K562 (cell line): Measurements from ENCODE around the gene GJD4. TPM values are rescaled to one million over a fixed set of nuclear protein-coding genes. Genes with fewer than 3 reads are reported as not detected.

ENCODE experiments used
- ATAC-seq: fragments of 200-7000 bp; cut with Tn5 transposase; 3 replicates; pipeline ENCODE4 v1.9.1; 2020; ENCODE audit warnings: moderate library complexity
- BruUV-seq: library from RNA; stranded (reverse); fragments of 400-500 nt; replicated peaks from 2 replicates; lab custom pipeline; 2021; lab: Mats Ljungman, UMichigan
- CTCF ChIA-PET: fragments of 300-600 bp; formaldehyde crosslinking; extraction: SDS; loops from one replicate; lab custom pipeline; 2021; ENCODE audit warnings: low intra/inter-chr PET ratio; lab: Yijun Ruan, JAX
- POLR2A ChIA-PET: fragments of 300-600, 350-650 bp; sonication (Branson Sonifier 250); formaldehyde crosslinking; extraction: SDS; loops from one replicate; lab custom pipeline; 2021; ENCODE audit warnings: antibody characterized with exemption, inconsistent platforms; lab: Yijun Ruan, JAX
- DNase-seq, 4 experiments: peaks; one replicate each; pipeline versions ENCODE4 v3.0.0 to v3.0.0-alpha.2; 2011 to 2018; ENCODE audit warnings: low spot score in 3 of 4, mixed read lengths in 3 of 4; ENCODE audit errors: extremely low read depth in 1 of 4
- FAIRE-seq: peaks from 2 replicates; lab custom pipeline; 2011; peaks lifted over from hg19 to GRCh38; lab: Jason Lieb, UNC
- H2AFZ ChIP-seq: 2 replicates; pipeline ENCODE4 v1.6.0; 2011; ENCODE audit warnings: low read depth, low read length, control low read depth, inconsistent platforms
- H3K27ac ChIP-seq: fragments of 200-600 bp; 3 replicates; pipeline ENCODE4 v1.8.0; 2011; ENCODE audit warnings: low read depth, mild to moderate bottlenecking, control low read depth, inconsistent platforms, low read length, moderate library complexity, mixed read lengths; ENCODE audit errors: extremely low read depth
- H3K27me3 ChIP-seq, 2 experiments: fragments of 300-600 bp in 1 of 2; 2 replicates in 1 of 2; 3 replicates in 1 of 2; pipeline versions ENCODE4 v1.6.0 to v1.8.0; 2011; ENCODE audit warnings: inconsistent platforms in 2 of 2, low read length in 2 of 2, mild to moderate bottlenecking in 1 of 2, mixed read lengths in 1 of 2, moderate library complexity in 1 of 2; ENCODE audit not compliant: control insufficient read depth in 2 of 2, insufficient read depth in 2 of 2
- H3K36me3 ChIP-seq: fragments of 300-600 bp; 3 replicates; pipeline ENCODE4 v1.8.0; 2011; ENCODE audit warnings: mild to moderate bottlenecking, low read length, inconsistent platforms; ENCODE audit not compliant: control insufficient read depth, insufficient read depth
- H3K4me1 ChIP-seq, 2 experiments: fragments of 200-600 bp in 1 of 2; replicated peaks in 1 of 2; 2 replicates in 1 of 2; 3 replicates in 1 of 2; pipeline versions ENCODE4 v1.5.1 to v1.8.0; 2011; ENCODE audit warnings: inconsistent platforms in 2 of 2, low read length in 2 of 2, mild to moderate bottlenecking in 1 of 2, mixed read lengths in 1 of 2, moderate library complexity in 1 of 2; ENCODE audit not compliant: control insufficient read depth in 2 of 2, insufficient read depth in 2 of 2
- H3K4me2 ChIP-seq: 2 replicates; pipeline ENCODE4 v1.6.1; 2011; ENCODE audit warnings: low read length, control low read depth, inconsistent platforms, mixed read lengths; ENCODE audit not compliant: insufficient read depth
- H3K4me3 ChIP-seq: fragments of 200-600 bp; sonication (generic), shearing (Covaris generic); 2 replicates; pipeline ENCODE4 v1.5.1; 2016; ENCODE audit warnings: control low read depth, inconsistent platforms
- H3K79me2 ChIP-seq: fragments of 200-600 bp; 3 replicates; pipeline ENCODE4 v1.8.0; 2011; ENCODE audit warnings: low read length, inconsistent platforms; ENCODE audit not compliant: control insufficient read depth, insufficient read depth
- H3K9ac ChIP-seq, 2 experiments: 2 replicates each; pipeline versions ENCODE4 v1.6.0 to v1.6.1; 2011; ENCODE audit warnings: low read depth in 2 of 2, low read length in 2 of 2, control low read depth in 1 of 2, inconsistent platforms in 1 of 2, mild to moderate bottlenecking in 1 of 2, mixed read lengths in 1 of 2; ENCODE audit not compliant: insufficient read depth in 1 of 2
- H3K9me1 ChIP-seq: one replicate; pipeline ENCODE4 v1.6.0; 2011; ENCODE audit warnings: inconsistent platforms, mild to moderate bottlenecking, low read length, moderate library complexity; ENCODE audit not compliant: control insufficient read depth, insufficient read depth
- H3K9me3 ChIP-seq: replicated peaks from 2 replicates; pipeline ENCODE4 v1.5.1; 2011; ENCODE audit warnings: low read depth, low read length, inconsistent platforms; ENCODE audit not compliant: control insufficient read depth, insufficient read depth
- H4K20me1 ChIP-seq: replicated peaks from 2 replicates; pipeline ENCODE4 v1.6.1; 2011; ENCODE audit warnings: low read length, inconsistent platforms, mixed read lengths; ENCODE audit not compliant: control insufficient read depth, insufficient read depth
- CEBPB ChIP-seq: fragments of 450-650 bp; IDR thresholded peaks from 2 replicates; pipeline ENCODE4 v1.6.1; 2016; ENCODE audit warnings: missing genetic modification characterization, missing compliant biosample characterization
- CHD1 ChIP-seq: fragments of 200-600 bp; sonication (generic); IDR thresholded peaks from one replicate; pipeline ENCODE4 v1.6.1; 2012; ENCODE audit warnings: mild to moderate bottlenecking, moderate library complexity, low read length, inconsistent platforms
- DACH1 ChIP-seq: fragments of 450-650 bp; IDR thresholded peaks from 2 replicates; pipeline ENCODE4 v1.6.1; 2018; ENCODE audit not compliant: partially characterized antibody
- SREBF1 ChIP-seq: fragments of 150-350 bp; IDR thresholded peaks from 2 replicates; pipeline ENCODE4 v1.6.1; 2014; ENCODE audit warnings: antibody characterized with exemption, low read depth, low read length, borderline replicate concordance
- TBP ChIP-seq: optimal IDR thresholded peaks from 2 replicates; pipeline ENCODE3; 2011; ENCODE audit warnings: low read depth, low read length, improper control_type of control experiment
- TCF3 ChIP-seq: sonication (generic); formaldehyde crosslinking; IDR thresholded peaks from 2 replicates; pipeline ENCODE4 v1.4.0; 2020; ENCODE audit warnings: mild to moderate bottlenecking, missing genetic modification reagents
- TRIM24 ChIP-seq, 2 experiments: fragments of 450-650 bp; IDR thresholded peaks; 2 replicates each; pipeline ENCODE4 v1.6.1; 2016
- ZBTB11 ChIP-seq, 3 experiments: fragments of 200-800 bp in 1 of 3; fragments of 250-450 bp in 1 of 3; fragments of 450-650 bp in 1 of 3; sonication (Bioruptor Pico) in 1 of 3; sonication (Bioruptor generic) in 1 of 3; formaldehyde crosslinking in 1 of 3; IDR thresholded peaks; 2 replicates each; pipeline versions ENCODE4 v1.6.1 to v1.8.0; 2016 to 2022; ENCODE audit warnings: mild to moderate bottlenecking in 2 of 3, missing genetic modification characterization in 2 of 3, missing compliant biosample characterization in 1 of 3, moderate library complexity in 1 of 3
- ZHX1 ChIP-seq: fragments of 150-350 bp; conservative IDR thresholded peaks from 2 replicates; pipeline ENCODE4 v1.6.1; 2014; ENCODE audit warnings: low read length
- ZNF77 ChIP-seq: fragments of 250-450 bp; sonication (Bioruptor Pico); IDR thresholded peaks from 2 replicates; pipeline ENCODE4 v1.5.0; 2020
- ZNF830 ChIP-seq: fragments of 250-450 bp; sonication (Bioruptor Pico); IDR thresholded peaks from 2 replicates; pipeline ENCODE4 v1.5.0; 2021; ENCODE audit warnings: mild to moderate bottlenecking
- WGBS: fragments of 100-300 bp; shearing (Covaris generic); methylation state at CpG from one replicate; pipeline ENCODE4 v1.1.6; 2016; ENCODE audit warnings: low coverage, mixed read lengths; ENCODE audit not compliant: insufficient coverage; ENCODE audit errors: missing lambda C conversion rate; 5-methylcytosine and 5-hydroxymethylcytosine counted together
- in situ Hi-C: fragments of 300-500 bp; cut with MboI; formaldehyde crosslinking; loops from 4 replicates; pipeline ENCODE4 v1.15.0; 2018; ENCODE audit warnings: inconsistent platforms, mixed read lengths
- intact Hi-C: fragments of 100-400 bp; cut with micrococcal nuclease; formaldehyde crosslinking; loops from 2 replicates; pipeline ENCODE4 v1.14.2; 2022
- polyA plus RNA-seq, 8 experiments: library from polyadenylated mRNA; depleted of rRNA in 4 of 8; stranded (reverse) in 5 of 8; unstranded in 3 of 8; fragments of >200 nt; fragmentation: Nextera tagmentation in 2 of 8; fragmentation: Illumina TruSeq in 1 of 8; extraction: Ambion mirVana in 2 of 8; extraction: Trizol in 1 of 8; gene quantifications; 2 replicates each; pipeline versions ENCODE4 v1.2.1 to v1.2.3, GENCODE V29; 2011 to 2014; ENCODE audit warnings: inconsistent platforms in 1 of 8, missing spikeins in 1 of 8
- total RNA-seq, 7 experiments: library from RNA; depleted of rRNA in 6 of 7; stranded (reverse); fragments of >200 nt in 6 of 7; fragmentation: Illumina TruSeq in 2 of 7; extraction: Trizol in 2 of 7; gene quantifications; 2 replicates each; pipeline versions ENCODE4 v1.2.1 to v1.2.3, GENCODE V29; 2011 to 2021; ENCODE audit warnings: low replicate concordance in 1 of 7

Gene GJD4
- total and polyA plus RNA-seq, 9 of the 15 experiments (the other 6 are each of a cell fraction or from before 2014, with no cell fraction given) = not detected

- BruUV-seq = no TSS peak
Measured at GRCh38 chr10:35572583-35572982, 32.6 kb upstream of the GJD4 start.

GRCh38 chr10:35573796-35574195 is 31.3 kb upstream of the GJD4 start:
- Histone ChIP-seq H3K4me2 (no peak overlapping the region), H3K79me2 (no peaks in the 10 kb centered on the region), H4K20me1 (no peaks in the 10 kb centered on the region), H3K9ac (no peak overlapping the region), H3K27me3 (peaks cover 4 to 6% of the 10 kb centered on the region in 2 experiments; a peak in 1 of 5 replicates), H3K9me3 (no peaks in the 10 kb centered on the region), H3K27ac (no peak overlapping the region), H3K36me3 (peaks cover 20% of the 10 kb centered on the region; the same call in 2 of the 3 replicates), H3K9me1 (no peaks in the 10 kb centered on the region), H3K4me1 (no peaks in the 10 kb centered on the region; a peak in 1 of 5 replicates), H2AFZ (no peak overlapping the region), H3K4me3 (no peak overlapping the region)
- intact Hi-C loops (no loop called here), in situ Hi-C loops (loop anchor here (25.0 kb wide), 1 partner anchor 336 kb away; no protein-coding TSS in a partner anchor)
- ATAC-seq (no peak), FAIRE-seq (no peak), DNase-seq (no peak)
- BruUV-seq = no TSS peak
- 100% methylated on average over 1 of the region's 1 CpG for WGBS
- CTCF ChIA-PET = no interaction called here
- POLR2A ChIA-PET = no interaction called here
- no peak for TF ChIP-seq TBP
- no peak for TF ChIP-seq TCF3 (CRISPR knock-in tag)
- TF ChIP-seq SREBF1 = no peak
- TF ChIP-seq ZNF77 = no peak
- TF ChIP-seq ZNF830 (CRISPR knock-in tag) = no peak
- TF ChIP-seq ZHX1 = no peak
- no peak for TF ChIP-seq ZBTB11 (CRISPR knock-in tag; IDR thresholded peaks at IDR 0.05)
- TF ChIP-seq CHD1 = no peak
- TF ChIP-seq DACH1 = no peak

More at GRCh38 chr10:35572583-35572982, 32.6 kb upstream of the GJD4 start:
- H3K9me3 ChIP-seq = no peaks in the 10 kb centered on the region
- no peak overlapping the region for H3K4me3 ChIP-seq
- H4K20me1 ChIP-seq = no peaks in the 10 kb centered on the region
- intact Hi-C loops = no loop called here
- H3K9me1 ChIP-seq = no peaks in the 10 kb centered on the region
- H3K4me1 ChIP-seq = no peaks in the 10 kb centered on the region; a peak in 1 of 5 replicates
- no peaks in the 10 kb centered on the region for H3K79me2 ChIP-seq
- no peak for FAIRE-seq
- 100% methylated on average over 1 of the region's 1 CpG for WGBS
- TF ChIP-seq CEBPB (tag) = peak; percentile 26; the same call in 1 of the 2 replicates
- TF ChIP-seq TRIM24 (IDR thresholded peaks at IDR 0.05) = no peak
- peaks cover 32% of the 10 kb centered on the region; the same call in 2 of the 3 replicates for H3K36me3 ChIP-seq
- H3K27ac ChIP-seq = no peak overlapping the region
- ATAC-seq = no peak
- H2AFZ ChIP-seq = no peak overlapping the region
- ChIA-PET CTCF (no interaction called here), POLR2A (interaction anchor here (1.2 kb wide), 1 partner anchor 10 kb away, joined by 4 read pairs; no protein-coding TSS in a partner anchor)
- H3K9ac ChIP-seq = no peak overlapping the region
- no peak for DNase-seq
- H3K27me3 ChIP-seq = no peaks in the 10 kb centered on the region
- in situ Hi-C loops = loop anchor here (25.0 kb wide), 1 partner anchor 335 kb away; no protein-coding TSS in a partner anchor
- no peak overlapping the region for H3K4me2 ChIP-seq
